ENCODE results near the gene BUD23.

BUD23 gene

DNA sequence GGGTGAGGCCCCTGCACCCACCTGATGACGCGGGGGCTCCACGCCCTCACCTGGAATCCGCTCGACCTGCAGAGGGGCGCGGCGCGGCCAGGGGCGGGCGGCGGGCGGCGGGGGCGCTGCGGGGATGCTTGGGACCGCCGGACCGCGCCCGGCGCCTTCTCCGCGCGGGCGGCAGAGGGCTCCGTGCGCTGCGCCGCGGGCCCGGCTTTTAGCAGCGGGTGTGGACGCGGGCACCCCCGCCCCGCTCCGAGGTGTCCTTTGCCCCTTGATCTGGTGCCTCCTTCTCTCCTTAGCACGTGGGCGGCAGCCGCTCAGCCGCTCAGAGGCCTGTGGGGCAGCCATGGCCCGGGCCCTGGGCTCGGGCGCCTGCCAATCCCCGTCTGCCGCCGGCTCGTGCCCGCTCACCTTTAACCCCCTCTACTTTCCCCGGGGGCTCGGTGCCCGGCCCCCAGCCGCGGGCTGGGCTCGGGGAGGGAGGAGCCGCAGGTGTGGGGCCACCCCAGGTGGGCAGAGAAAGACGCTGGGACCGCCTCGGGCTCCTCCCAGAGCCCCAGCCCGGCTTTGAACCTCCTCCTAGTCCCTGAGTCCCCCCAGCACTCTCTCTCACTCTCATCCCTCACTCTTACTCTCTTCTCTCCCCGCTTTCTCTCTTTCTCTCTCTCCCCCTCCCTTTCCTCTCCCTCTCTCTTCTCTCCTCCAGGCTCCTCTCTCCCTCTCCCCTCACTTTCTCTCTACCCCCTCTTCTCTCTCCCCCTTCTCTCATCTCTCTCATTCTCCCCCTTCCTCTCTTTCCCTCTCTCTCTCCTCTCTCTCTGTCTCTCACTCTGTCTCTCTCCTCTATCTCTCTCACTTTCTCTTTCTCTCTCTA is 35.4 kb upstream of the BUD23 start:
- Histone ChIP-seq H3K4me3 (ENCODE audit: severe bottlenecking) (peak overlapping the region; percentile 30), H3K27me3 (ENCODE audit: insufficient read depth, poor library complexity, severe bottlenecking) (no peaks in the 10 kb centered on the region)
- TF ChIP-seq, protein P1, sequence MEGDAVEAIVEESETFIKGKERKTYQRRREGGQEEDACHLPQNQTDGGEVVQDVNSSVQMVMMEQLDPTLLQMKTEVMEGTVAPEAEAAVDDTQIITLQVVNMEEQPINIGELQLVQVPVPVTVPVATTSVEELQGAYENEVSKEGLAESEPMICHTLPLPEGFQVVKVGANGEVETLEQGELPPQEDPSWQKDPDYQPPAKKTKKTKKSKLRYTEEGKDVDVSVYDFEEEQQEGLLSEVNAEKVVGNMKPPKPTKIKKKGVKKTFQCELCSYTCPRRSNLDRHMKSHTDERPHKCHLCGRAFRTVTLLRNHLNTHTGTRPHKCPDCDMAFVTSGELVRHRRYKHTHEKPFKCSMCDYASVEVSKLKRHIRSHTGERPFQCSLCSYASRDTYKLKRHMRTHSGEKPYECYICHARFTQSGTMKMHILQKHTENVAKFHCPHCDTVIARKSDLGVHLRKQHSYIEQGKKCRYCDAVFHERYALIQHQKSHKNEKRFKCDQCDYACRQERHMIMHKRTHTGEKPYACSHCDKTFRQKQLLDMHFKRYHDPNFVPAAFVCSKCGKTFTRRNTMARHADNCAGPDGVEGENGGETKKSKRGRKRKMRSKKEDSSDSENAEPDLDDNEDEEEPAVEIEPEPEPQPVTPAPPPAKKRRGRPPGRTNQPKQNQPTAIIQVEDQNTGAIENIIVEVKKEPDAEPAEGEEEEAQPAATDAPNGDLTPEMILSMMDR (IDR thresholded peaks at IDR 0.05; ENCODE audit: poor library complexity, severe bottlenecking): peak; percentile 45

DNA sequence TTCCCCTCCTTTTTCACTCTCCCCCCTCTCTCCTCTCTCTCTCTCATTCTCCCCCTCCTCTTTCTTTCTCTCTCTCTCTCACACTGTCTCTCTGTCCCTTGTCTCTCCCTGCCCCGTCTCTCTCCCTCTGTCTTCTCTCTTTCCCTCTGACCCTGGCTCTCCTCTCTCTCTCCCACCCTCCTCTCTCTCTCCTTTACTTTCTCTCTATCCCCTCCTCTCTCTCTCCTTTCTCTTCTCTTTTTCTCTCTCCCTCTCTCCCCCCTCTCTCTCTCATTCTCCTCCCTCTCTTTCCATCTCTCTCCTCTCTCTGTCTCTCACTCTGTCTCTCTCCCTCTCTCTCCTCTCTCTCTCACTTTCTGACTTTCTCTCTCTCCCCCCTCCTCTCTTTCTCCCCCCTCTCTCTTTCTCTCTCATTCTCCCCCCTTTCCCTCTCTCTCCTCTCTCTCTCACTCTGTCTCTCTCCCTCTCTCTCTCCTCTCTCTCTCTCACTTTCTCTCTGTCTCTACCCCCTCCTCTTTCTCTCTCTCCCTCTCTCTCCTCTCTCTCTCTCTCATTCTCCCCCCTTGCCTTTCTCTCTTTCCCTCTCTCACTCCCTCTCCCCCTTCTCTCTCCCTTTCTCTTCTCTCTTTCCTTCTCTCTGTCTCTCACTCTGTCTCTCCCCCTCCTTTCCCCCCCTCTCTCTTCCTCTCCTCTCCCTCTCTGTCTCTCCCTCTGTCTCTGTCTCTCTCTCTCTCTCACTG is 34.6 kb upstream of the BUD23 start:
- ATAC-seq (ENCODE audit: low read depth): no peak
- H3K27me3 ChIP-seq (ENCODE audit: insufficient read depth, poor library complexity, severe bottlenecking): no peaks in the 10 kb centered on the region
- H3K4me3 ChIP-seq (ENCODE audit: severe bottlenecking): no peak overlapping the region
- DNase-seq (ENCODE audit: low spot score): no peak
- no peaks in the 10 kb centered on the region for H3K9me3 ChIP-seq (ENCODE audit: severe bottlenecking)
- no peak overlapping the region for H3K27ac ChIP-seq (ENCODE audit: poor library complexity, severe bottlenecking)
- TF ChIP-seq, protein P1 (IDR thresholded peaks at IDR 0.05; ENCODE audit: poor library complexity, severe bottlenecking): no peak
- no peaks in the 10 kb centered on the region for H3K36me3 ChIP-seq (ENCODE audit: low read depth)
- peaks cover 8% of the 10 kb centered on the region for H3K4me1 ChIP-seq (ENCODE audit: insufficient read depth, poor library complexity, severe bottlenecking)

More for the DNA sequence above, 35.4 kb upstream of the BUD23 start:
- Histone ChIP-seq H3K27ac (ENCODE audit: poor library complexity, severe bottlenecking) (no peak overlapping the region), H3K9me3 (ENCODE audit: severe bottlenecking) (no peaks in the 10 kb centered on the region), H3K36me3 (ENCODE audit: low read depth) (no peaks in the 10 kb centered on the region), H3K4me1 (ENCODE audit: insufficient read depth, poor library complexity, severe bottlenecking) (peaks cover 8% of the 10 kb centered on the region)
- DNase-seq (ENCODE audit: low spot score) (no peak), ATAC-seq (ENCODE audit: low read depth) (peak; percentile 66)

DNA sequence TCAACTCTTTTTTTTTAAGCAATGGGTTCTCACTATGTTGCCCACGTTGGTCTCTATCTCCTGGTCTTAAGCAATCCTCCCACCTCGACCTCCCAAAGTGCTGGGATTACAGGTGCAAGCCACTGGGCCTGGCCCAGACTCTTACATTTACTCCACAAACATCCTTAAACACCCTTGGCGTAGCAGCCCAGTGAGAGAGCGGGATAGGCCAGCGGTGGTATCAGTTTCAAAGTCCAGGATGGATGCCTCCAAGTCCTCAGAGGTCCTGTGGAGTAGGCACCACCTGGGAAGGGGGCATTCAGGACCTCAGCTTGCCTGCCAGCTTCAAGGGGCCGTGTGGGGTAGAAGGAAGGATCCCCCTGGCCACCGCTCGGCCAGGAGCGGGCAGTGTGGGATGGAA is 33.8 kb upstream of the BUD23 start:
- TF ChIP-seq, protein P1 (IDR thresholded peaks at IDR 0.05; ENCODE audit: poor library complexity, severe bottlenecking): no peak
- H3K27me3 ChIP-seq (ENCODE audit: insufficient read depth, poor library complexity, severe bottlenecking): no peaks in the 10 kb centered on the region
- DNase-seq (ENCODE audit: low spot score): no peak
- no peak overlapping the region for H3K27ac ChIP-seq (ENCODE audit: poor library complexity, severe bottlenecking)
- no peaks in the 10 kb centered on the region for H3K9me3 ChIP-seq (ENCODE audit: severe bottlenecking)
- ATAC-seq (ENCODE audit: low read depth): no peak
- H3K4me3 ChIP-seq (ENCODE audit: severe bottlenecking): no peak overlapping the region
- no peaks in the 10 kb centered on the region for H3K36me3 ChIP-seq (ENCODE audit: low read depth)
- peaks cover 8% of the 10 kb centered on the region for H3K4me1 ChIP-seq (ENCODE audit: insufficient read depth, poor library complexity, severe bottlenecking)

DNA sequence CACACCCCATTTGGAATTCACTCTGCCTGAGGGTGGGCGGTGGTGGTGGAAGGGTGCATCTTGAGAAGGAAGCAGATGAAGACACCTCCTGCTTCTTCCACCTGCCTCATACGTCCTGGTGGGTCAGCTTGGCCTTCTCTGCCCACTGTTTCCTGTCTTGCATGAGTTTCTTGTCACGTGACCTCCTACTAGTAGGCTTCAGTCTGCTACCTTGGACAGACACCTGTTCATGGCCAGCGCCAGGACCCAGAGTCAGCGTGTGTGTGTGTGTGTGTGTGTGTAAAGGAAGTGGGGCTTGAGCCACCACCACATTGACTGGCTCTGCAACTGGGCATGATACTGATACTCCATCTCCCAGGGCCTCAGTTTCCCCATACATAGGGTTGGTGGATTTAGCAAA is 32.9 kb upstream of the BUD23 start:
- H3K4me3 ChIP-seq (ENCODE audit: severe bottlenecking): no peak overlapping the region
- H3K4me1 ChIP-seq (ENCODE audit: insufficient read depth, poor library complexity, severe bottlenecking): peaks cover 8% of the 10 kb centered on the region
- ATAC-seq (ENCODE audit: low read depth): no peak
- no peaks in the 10 kb centered on the region for H3K27me3 ChIP-seq (ENCODE audit: insufficient read depth, poor library complexity, severe bottlenecking)
- no peaks in the 10 kb centered on the region for H3K9me3 ChIP-seq (ENCODE audit: severe bottlenecking)
- no peak overlapping the region for H3K27ac ChIP-seq (ENCODE audit: poor library complexity, severe bottlenecking)
- TF ChIP-seq, protein P1 (IDR thresholded peaks at IDR 0.05; ENCODE audit: poor library complexity, severe bottlenecking): no peak
- DNase-seq (ENCODE audit: low spot score): no peak
- no peaks in the 10 kb centered on the region for H3K36me3 ChIP-seq (ENCODE audit: low read depth)
